DOHH2 (cell line): ENCODE results near the gene PADI3.

Source experiments
- CTCF ChIP-seq: fragments of 200-600 bp; sonication (generic); IDR thresholded peaks from one replicate; pipeline ENCODE4 v1.5.1; 2014; ENCODE audit warnings: antibody characterized with exemption, mild to moderate bottlenecking, low read depth, low read length; ENCODE audit not compliant: poor library complexity, severe bottlenecking
- EZH2phosphoT487 ChIP-seq: fragments of 200-600 bp; sonication (generic); IDR thresholded peaks from 2 replicates; pipeline ENCODE4 v1.6.1; 2017; ENCODE audit warnings: borderline replicate concordance, mild to moderate bottlenecking, antibody characterized with exemption, low read length, moderate library complexity, mixed read lengths

GRCh38 chr1:17230671-17231310 lies 18.1 kb upstream of the PADI3 start:
- TF ChIP-seq CTCF: no peak
- TF ChIP-seq EZH2phosphoT487: no peak
